Liver (tissue), 3 donors: Measurements from ENCODE around the gene VAPA.

ENCODE experiments used
- CTCF ChIP-seq: fragments of 150-350 bp; IDR thresholded peaks from 2 replicates; pipeline ENCODE4 v1.5.1; 2017; ENCODE audit warnings: improper control_type of control experiment, low read depth, low read length; ENCODE audit not compliant: missing input control
- EGR1 ChIP-seq, 2 donors: IDR thresholded peaks; 2 replicates each; pipeline ENCODE4 v1.6.1; 2016 to 2018; ENCODE audit warnings: antibody characterized with exemption in 2 of 2, low read depth in 2 of 2
- HNF4G ChIP-seq: IDR thresholded peaks from 2 replicates; pipeline ENCODE4 v1.6.1; 2016; ENCODE audit warnings: antibody characterized with exemption
- JUND ChIP-seq, 2 donors: IDR thresholded peaks; 2 replicates each; pipeline ENCODE4 v1.6.1; 2016; ENCODE audit warnings: antibody characterized with exemption in 2 of 2
- RAD21 ChIP-seq, 2 donors: IDR thresholded peaks; 2 replicates each; pipeline ENCODE4 v1.6.1; 2016; ENCODE audit warnings: antibody characterized with exemption in 2 of 2, mild to moderate bottlenecking in 2 of 2
- REST ChIP-seq: IDR thresholded peaks from 2 replicates; pipeline ENCODE4 v1.6.1; 2016; ENCODE audit warnings: antibody characterized with exemption, mild to moderate bottlenecking
- SP1 ChIP-seq: IDR thresholded peaks from 2 replicates; pipeline ENCODE4 v1.6.1; 2018; ENCODE audit warnings: antibody characterized with exemption, mild to moderate bottlenecking
- TAF1 ChIP-seq: conservative IDR thresholded peaks from 2 replicates; pipeline ENCODE4 v1.6.1; 2016; ENCODE audit warnings: antibody characterized with exemption, mild to moderate bottlenecking
- donor health status: healthy.
- donor health status: healthy.

- no peak for TF ChIP-seq CTCF
- no peak for TF ChIP-seq REST
- TF ChIP-seq EGR1 (IDR thresholded peaks at IDR 0.05; ENCODE audit: low read depth in 2 of 2) = no peak
- TF ChIP-seq SP1 = no peak
- no peak for TF ChIP-seq HNF4G
- no peak for TF ChIP-seq TAF1
- TF ChIP-seq RAD21 (IDR thresholded peaks at IDR 0.05) = no peak
- no peak for TF ChIP-seq JUND (IDR thresholded peaks at IDR 0.05)
Measured at GRCh38 chr18:9910071-9910470, 3.7 kb upstream of the VAPA start.
